GM19455 (cell line): ENCODE data around the gene RNASE11.
"Not testable (repeated sequence)": the region's sequence is repeated elsewhere in the genome, so short reads cannot be mapped to it uniquely, and the experiment has no call there.

Source experiments
- ATAC-seq: cut with Tn5 transposase; IDR thresholded peaks from one replicate; pipeline ENCODE4 v1.9.1; 2021; ENCODE audit not compliant: unreplicated experiment

RNASE11 gene

GRCh38 chr14:20583142-20583541 lies 4.7 kb downstream of the RNASE11 start:
- no peak for ATAC-seq

DNA sequence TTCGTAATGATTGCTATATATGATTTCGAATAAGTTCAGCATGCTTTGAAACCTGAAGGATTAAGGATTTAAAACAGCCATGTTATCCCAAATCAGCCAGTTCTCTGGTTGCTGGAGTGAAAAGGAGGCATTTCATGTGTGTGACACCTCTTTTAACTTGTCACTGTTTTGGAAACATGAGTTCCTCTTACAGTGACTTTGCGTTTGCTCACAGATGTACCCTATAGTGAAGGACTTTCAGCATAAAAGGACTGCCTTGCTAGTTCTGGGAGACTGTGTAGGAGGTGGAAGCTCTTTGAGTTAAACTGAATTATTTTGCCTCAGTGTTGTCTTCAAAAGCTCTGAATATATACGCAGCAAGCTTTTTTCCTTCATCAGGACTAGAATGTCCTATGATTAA lies 7.6 kb downstream of the RNASE11 start:
- no peak for ATAC-seq

DNA sequence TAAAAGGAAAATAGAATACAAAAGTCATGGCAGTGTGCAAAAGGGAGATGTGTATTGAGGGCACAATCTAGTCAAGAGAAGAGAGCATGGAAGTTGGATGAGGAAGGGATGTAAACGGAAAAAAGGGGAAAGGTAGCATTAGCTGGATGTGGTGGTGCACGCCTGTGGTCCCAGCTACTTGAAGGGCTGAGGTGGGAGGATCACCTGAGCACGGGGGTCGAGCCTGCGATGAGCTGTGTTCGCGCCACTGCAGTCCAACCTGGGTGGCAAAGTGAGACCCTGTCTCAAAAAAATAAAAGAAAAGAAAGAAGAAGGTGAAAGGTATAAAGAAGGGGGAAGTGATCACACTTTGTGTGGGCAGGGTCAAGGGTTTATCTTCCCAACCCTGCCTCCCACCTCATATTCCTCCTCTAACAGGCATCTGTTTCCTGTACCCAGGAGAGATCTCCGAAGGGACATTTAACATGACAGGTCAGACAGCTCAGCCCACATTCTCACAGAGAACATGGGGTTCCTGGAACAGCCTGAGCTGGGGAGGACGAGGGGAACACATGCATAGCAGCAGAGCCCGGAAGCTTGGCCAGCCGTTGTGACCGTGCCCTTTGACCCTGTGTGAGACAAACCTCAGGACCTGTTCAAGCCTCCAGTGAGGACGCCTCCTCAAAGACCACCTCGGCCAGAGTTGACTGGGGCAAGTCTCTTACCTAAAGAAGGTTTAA lies 8.9 kb downstream of the RNASE11 start:
- no peak for ATAC-seq

DNA sequence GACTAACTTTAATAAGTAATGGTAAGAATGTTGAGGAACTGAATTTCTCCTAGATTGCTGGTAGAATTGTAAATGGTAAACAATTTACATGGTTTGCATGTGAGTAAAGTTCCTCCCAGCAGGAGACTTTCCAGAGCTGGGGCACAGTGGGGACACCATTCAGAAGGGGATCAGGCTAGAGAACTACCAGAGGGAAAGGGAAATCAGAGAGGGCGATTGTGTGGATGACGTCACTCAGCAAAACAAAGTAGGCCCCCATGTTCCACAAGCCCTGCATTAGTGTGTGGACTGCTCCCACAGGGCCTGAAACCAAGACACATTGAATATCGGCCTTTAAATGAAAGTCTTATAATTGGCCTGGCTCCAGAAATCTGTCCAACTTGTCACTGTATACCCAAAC lies 9.5 kb downstream of the RNASE11 start:
- ATAC-seq = no peak

- not testable (repeated sequence) for ATAC-seq
Measured at GRCh38 chr14:20572382-20572990, 15.3 kb downstream of the RNASE11 start.

DNA sequence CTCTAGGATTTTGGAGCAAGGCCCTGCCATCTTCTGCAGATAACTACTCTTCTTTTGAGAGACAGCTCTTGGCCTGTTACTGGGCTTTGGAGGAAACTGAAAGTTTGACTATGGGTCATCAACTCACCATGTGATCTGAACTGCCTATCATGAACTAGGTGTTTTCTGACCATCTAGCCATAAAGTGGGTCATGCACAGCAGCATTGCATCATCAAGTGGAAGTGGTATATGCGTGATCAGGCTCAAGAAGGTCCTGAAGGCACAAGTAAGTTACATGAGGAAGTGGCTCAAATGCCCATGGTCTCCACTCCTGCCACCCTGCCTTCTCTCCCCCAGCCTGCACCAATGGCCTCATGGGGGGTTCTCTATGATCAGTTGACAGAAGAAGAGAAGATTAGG lies 17.1 kb downstream of the RNASE11 start:
- not testable (repeated sequence) for ATAC-seq

DNA sequence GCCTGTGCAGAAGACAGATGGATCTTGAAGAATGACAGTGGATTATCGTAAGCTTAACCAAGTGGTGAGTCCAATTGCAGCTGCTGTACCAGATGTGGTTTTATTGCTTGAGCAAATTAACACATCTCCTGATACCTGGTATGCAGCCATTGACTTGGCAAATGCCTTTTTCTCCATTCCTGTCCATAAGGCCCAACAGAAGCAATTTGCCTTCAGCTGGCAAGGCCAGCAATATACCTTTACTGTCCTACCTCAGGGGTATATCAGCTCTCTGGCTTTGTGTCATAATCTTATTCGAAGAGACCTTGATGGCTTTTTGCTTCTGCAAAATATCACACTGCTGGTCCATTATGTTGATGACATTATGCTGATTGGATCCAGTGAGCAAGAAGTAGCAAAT lies 17.9 kb downstream of the RNASE11 start:
- not testable (repeated sequence) for ATAC-seq

DNA sequence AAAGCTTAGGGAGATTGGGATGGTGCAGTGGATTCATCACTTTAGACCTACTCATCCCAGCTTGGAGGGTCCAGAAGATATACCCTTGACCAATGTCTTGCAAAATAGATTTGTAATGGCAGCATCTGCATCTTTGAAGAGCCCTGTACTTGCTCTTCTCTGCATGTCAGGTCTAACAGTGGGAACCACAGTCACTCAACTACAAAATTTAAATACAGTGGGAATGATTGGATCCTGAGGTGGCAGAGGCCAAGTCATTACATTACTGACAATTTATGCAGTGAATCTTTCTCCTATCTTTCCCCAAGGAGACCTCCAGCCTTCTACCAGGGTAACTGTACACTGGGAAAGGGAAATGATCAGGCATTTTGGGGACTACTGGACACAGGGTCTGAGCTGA lies 18.7 kb downstream of the RNASE11 start:
- no peak for ATAC-seq

- no peak for ATAC-seq
Measured at GRCh38 chr14:20568393-20568792, 19.4 kb downstream of the RNASE11 start.

GRCh38 chr14:20567199-20567598 lies 20.6 kb downstream of the RNASE11 start:
- ATAC-seq = not testable (repeated sequence)

GRCh38 chr14:20564501-20564997 lies 23.3 kb downstream of the RNASE11 start:
- no peak for ATAC-seq

DNA sequence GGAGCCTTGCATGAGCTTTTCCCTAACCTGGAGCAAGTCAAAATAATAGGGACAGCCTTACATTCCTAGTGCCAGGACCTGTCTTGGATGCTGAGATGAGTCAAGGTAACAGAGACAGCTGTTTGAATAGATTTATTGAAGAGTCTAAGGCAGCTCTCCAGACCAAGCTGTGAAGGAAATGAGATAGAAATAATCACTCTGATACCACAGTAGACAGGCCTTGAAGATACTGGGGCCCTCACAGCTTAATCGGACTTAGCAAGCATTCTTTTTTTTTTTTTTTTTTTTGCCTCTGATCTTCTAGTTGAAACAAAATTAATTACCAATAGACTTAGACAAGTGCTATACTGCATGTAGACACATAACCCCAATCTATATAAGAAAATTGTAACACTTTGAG lies 23.8 kb downstream of the RNASE11 start:
- no peak for ATAC-seq

GRCh38 chr14:20560961-20561360 lies 26.8 kb downstream of the RNASE11 start, which contains the start of gene RNASE9:
TSS of gene RNASE9 (minus strand) at chr14:20561047.
- ATAC-seq = no peak

- ATAC-seq = no peak
Measured at GRCh38 chr14:20559461-20559904, 28.3 kb downstream of the RNASE11 start.

- ATAC-seq = no peak
Measured at GRCh38 chr14:20557212-20557542, 30.6 kb downstream of the RNASE11 start.

GRCh38 chr14:20556500-20557211 lies 31.1 kb downstream of the RNASE11 start:
- ATAC-seq = no peak

- ATAC-seq = no peak
Measured at GRCh38 chr14:20555845-20556244, 32.0 kb downstream of the RNASE11 start.

GRCh38 chr14:20553024-20553423 lies 34.8 kb downstream of the RNASE11 start:
- no peak for ATAC-seq

DNA sequence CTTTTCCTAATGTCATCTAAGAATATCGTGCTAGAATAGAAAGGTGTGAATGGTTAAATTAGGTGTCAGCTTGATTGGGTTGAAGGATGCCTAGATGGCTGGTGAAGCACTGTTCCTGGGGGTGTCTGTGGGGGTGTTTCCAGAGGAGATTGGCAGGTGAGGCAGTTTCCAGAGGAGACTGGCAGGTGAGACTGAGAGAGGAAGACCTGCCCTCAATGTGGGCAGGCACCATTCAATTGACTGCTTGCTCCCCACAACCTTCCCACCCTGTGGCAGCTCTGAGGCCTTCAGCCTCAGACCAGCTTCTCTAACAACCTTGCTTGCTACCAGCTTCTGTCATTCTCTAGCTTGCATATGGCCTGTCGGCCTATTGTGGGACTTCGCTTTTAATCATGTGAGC lies 36.2 kb downstream of the RNASE11 start:
- ATAC-seq = no peak

GRCh38 chr14:20550926-20551325 lies 36.9 kb downstream of the RNASE11 start:
- no peak for ATAC-seq

DNA sequence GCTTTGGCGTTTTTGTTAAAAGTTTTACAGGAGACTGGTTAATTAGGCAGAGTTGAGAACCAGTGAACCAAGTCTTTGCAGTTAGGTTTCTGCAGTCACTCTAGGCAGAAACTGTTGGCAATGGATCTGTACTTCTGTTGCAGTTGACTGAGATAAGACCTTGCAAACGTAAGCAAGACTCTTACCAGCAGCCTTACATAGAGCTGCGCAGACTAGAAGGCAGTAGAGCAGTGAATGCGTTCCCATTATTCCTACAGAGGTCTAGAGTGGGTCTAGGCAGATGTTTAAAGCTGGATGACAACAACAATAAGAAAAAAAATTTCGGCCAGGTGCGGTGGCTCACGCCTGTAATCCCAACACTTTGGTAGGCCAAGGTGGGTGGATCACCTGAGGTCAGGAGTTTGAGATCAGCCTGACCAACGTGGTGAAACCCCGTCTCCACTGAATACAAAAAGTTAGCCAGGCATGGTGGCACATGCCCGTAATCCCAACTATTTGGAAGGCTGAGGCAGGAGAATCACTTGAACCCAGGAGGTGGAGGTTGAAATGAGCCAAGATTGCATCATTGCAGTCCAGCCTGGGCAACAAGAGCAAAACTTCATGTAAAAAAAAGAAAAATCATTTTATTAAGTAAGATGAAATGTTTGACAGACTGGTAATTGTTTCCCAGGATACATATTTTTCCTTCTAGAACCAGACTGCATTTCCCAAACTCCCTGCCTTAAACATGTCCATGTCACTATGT lies 39.2 kb downstream of the RNASE11 start:
- no peak for ATAC-seq
